NCI-H1930 (cell line): Measurements from ENCODE around the gene MAST3.

Experiments
- DNase-seq, 2 experiments: peaks; one replicate each; lab custom pipeline; 2025; lab: John Stamatoyannopoulos, UW

The MAST3 gene

GRCh38 chr19:18190278-18190677 lies 92.7 kb downstream of the MAST3 start:
- no peak for DNase-seq

- no peak for DNase-seq
These were observed 94.1 kb downstream of the MAST3 start for GRCh38 chr19:18191640-18192062.

GRCh38 chr19:18192673-18193387 lies 95.3 kb downstream of the MAST3 start, which contains the start of gene MPV17L2:
Gene MPV17L2 (plus strand): TSS chr19:18193218. CDS start chr19:18193282, 64 bp downstream.
- DNase-seq: peak; percentile 96 to 97

- DNase-seq: no peak
These were observed 96.0 kb downstream of the MAST3 start for GRCh38 chr19:18193388-18194180.

GRCh38 chr19:18194181-18194530 lies 96.6 kb downstream of the MAST3 start:
- DNase-seq: no peak

- DNase-seq: no peak
These were observed 97.1 kb downstream of the MAST3 start for GRCh38 chr19:18194554-18195238.

- DNase-seq: no peak
These were observed 98.9 kb downstream of the MAST3 start for GRCh38 chr19:18196511-18196845.

- no peak for DNase-seq
These were observed 99.7 kb downstream of the MAST3 start for GRCh38 chr19:18197306-18197705.

- no peak for DNase-seq
These were observed 100.4 kb downstream of the MAST3 start for GRCh38 chr19:18197941-18198340.

- DNase-seq: no peak
These were observed 100.8 kb downstream of the MAST3 start for GRCh38 chr19:18198374-18198773.
